Stimulated activated CD8-positive, alpha-beta memory T cell treated with anti-CD3 and anti-CD28 coated beads, Interleukin-12 subunit alpha, Interleukin-12 subunit beta, amount 100 ng/mL, for 4 hours (primary cell): ENCODE results near the gene CD244.
"Not testable (repeated sequence)": the region's sequence is repeated elsewhere in the genome, so short reads cannot be mapped to it uniquely, and the experiment has no call there.

Source experiments
- DNase-seq: peaks from one replicate; pipeline ENCODE4 v3.0.0-alpha.2; 2020; ENCODE audit warnings: low read depth

CD244 gene

DNA sequence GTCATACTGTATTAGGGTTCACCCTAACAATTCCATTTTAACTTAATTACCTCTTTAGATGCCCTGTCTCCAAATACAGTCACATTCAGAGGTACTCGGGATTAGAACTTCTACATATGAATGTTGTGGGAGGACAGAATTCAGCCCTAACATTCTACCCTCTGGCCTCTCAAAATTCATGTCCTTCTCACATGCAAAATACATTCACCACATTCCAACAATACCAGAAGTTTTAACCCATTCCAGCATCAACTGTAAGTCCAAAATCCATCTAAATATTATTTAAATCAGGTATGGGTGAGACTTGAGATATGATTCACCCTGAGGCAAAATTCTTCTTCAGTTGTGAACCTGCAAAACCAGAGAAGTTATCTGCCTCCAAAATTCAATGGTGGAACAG lies 52.2 kb downstream of the CD244 start:
- DNase-seq: no peak

DNA sequence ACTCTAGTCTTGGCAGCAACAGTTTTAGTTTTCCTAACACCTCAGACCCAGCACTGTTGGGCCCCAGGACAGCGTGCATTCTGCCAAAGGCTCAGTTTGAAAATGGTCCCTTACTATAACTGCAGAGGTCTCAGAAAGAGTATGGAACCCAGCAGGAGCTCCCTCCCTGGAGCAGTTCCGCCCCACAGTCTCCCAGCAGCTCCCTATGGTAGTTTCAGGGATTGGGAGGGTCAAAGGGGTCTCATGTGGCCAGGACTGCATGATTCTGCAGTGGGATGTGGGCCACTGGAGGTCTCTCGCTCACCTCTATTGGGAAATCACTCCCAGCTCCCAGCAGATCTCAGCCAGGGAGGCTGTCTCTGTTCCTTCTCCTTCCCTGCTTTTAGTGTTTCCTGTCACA lies 54.4 kb downstream of the CD244 start:
- no peak for DNase-seq

DNA sequence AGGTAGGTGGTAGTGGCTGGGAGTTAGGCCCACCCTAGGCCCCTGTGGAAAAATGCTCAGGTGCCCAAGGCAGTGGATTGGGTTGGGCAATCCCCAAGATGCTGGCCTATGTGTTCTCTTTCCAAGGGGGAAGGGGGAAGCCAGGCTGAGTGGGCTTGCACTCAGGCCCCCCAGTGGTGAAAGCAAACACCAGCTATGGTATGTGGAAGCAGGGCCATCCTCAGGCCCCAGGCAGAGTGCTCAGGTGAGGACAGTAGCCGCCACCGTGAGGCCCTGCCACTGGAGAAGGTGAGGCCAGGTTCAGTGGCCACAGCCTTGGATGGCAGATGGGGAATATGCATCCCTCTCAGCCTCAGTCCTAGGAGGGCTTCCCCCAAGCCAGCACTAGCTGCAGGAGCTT lies 54.9 kb downstream of the CD244 start:
- no peak for DNase-seq

DNA sequence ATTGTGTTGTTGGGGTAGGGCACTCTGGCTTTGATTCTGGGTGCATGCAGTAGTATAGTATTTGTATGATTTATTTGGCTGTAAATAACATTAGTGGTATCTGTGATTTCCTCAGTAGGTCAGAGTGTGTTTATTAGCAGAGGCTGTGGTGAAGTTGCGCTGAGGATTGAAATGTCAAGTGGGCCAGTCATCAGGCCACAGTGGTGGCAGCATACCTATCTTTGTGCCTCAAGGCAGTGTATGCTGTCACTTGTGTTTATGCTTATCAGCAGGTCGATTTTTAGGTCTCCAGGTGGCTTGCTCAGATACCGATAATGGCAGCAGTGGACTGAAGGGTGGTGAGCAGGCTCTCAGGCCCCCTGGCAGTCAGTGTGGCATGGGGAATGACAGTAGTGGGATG lies 55.4 kb downstream of the CD244 start:
- DNase-seq: no peak

DNA sequence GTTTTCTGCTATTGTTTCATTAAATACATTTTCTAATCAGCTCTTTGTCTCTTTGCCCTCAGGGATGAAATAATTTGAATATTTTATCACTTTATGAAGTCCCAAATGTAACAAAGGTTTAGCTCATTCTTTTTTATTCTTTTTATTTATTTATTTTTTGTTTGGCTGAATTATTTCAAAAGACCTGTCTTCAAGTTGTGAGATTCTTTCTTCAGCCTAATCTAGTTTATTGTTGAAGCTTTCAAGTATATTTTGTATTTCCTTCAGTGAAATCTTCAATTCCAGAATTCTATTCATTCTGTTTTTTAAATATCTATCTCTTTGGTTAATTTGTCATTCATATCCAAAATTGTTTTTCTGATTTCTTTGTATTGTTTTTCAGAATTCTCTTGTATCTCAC lies 55.9 kb downstream of the CD244 start:
- DNase-seq: no peak

DNA sequence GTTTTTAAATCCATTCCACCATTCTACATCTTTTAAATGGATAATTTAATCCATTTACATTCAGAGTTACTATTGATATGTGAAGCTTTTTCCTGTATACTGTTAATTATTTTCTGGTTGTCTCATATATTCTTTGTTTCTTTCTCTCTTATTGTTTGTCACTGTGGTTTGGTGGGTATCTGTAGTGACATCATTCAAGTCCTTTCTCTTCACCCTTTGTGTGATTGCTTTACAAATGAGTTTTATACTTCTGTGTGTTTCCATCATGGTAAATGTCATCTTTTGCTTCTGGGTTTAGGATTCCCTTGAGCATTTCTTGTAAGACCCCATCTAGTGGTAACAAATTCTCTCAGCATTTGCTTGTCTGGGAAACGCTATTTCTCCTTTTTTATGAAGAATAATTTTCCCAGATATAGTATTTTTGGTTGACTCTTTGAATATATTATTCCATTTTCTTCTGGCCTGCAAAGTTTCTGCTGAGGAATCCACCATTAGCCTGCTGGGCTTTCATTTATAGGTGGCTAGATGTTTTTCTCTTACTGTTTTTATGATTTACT lies 56.5 kb downstream of the CD244 start:
- no peak for DNase-seq

DNA sequence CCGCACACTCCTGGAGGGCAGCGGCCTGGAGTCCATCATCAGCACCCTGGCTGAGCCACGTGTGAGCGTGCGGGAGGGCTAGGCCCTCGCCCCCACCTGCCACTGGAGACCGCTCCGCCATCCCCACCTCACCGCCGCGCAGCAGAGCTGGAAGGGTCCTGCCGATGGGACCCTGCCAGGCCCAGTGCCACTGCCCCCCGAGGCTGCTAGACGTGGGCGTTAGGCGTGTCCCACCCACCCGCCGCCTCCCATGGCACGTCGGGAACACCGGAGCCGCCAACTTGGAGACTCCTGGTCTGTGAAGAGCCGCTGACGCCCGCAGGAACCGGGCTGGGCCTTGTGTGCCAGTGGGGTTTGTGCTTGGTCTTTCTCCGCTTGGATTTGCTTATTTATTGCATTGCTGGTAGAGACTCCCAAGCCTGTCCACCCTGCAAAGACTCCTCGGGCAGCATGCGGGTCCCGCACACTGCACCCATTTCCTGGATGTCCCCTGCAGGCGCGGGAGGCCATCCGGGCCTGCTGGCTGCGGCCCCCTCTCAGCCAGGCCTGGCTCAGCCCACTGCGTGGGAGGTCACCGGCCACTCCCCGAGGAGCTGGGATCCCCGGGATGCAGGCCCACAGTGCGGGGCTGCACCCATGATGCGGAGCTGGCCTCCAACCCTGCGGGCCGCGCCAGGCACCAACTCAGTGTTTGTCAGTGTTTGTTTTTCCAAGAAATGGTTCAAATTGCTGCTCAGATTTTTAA lies 60.7 kb downstream of the CD244 start:
- no peak for DNase-seq

DNA sequence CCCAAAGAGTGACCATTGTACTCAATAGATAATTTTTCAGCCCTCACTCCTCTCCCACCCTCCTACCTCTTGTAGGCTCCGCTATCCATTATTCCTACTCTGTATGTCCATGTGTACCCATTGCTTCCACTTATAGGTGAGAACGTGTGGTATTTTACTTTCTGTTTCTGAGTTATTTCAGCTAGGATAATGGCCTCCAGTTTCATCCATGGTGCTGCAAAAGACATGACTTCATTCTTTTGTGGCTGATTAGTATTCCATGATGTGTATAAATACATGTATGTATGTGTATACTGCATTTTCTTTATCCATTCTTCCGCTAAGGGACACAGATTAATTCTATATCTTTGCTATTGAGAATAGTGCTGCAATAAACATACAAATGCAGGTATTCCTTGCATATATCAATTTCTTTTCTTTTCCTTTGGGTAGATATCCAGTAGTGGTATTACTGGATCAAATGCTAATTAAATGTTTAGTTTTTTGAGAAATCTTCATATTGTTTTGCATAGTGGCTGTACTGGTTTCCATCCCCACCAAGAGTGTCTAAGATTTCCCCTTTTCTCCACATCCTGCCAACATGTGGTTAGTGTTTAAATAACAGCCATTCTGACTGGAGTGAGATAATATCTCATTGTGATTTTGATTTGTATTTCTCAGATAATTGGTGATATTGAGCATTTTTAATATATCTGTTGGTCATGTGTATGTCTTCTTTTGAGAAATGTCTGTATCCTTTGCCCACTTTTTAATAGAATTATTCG lies 61.9 kb downstream of the CD244 start:
- DNase-seq: no peak

DNA sequence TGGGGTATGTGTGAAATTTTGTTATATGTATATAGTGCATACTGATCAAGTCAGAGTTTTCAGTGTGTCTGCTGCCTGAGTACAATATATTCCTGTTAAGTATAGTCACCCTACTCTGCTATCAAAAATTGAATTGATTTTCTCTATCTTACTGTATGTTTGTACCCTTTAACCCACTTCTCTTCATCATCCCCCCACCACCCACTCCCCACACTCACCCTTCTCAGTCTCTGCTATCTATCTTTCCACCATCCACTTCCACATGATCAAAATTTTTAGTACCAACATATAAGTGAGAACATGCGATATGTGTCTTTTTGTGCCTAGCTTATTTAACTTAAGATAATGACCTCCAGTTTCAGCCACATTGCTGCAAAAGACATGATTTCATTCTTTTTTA lies 62.5 kb downstream of the CD244 start:
- no peak for DNase-seq

DNA sequence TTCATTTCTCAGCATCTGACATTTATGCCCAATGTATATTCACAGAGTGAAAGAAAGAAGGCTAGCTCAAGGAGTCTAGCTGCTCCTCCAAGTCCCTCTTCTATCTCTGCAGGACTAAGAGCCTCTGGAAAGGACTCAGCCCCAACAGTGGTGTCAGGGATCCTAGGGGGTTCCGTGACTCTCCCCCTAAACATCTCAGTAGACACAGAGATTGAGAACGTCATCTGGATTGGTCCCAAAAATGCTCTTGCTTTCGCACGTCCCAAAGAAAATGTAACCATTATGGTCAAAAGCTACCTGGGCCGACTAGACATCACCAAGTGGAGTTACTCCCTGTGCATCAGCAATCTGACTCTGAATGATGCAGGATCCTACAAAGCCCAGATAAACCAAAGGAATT lies 63.0 kb downstream of the CD244 start:
- DNase-seq: no peak

DNA sequence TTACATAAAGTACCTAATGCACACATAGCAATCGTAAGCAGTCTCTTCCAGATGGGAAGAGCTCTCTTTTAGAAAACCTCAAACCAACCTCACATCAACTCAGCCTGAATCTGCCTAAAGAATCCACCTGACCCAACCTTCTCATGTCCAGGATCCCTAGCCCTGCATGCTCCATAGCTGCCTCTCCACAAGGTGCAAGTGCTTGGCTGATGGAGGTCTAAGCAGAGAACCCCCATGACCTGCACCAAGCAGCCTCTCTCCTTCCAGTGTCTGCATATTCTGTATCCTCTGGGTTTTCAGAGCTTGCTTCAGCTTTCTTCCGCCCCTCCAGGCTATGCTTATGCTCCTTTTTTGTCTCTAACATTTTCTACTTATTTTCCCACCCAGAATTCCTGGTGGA lies 64.2 kb downstream of the CD244 start:
- no peak for DNase-seq

DNA sequence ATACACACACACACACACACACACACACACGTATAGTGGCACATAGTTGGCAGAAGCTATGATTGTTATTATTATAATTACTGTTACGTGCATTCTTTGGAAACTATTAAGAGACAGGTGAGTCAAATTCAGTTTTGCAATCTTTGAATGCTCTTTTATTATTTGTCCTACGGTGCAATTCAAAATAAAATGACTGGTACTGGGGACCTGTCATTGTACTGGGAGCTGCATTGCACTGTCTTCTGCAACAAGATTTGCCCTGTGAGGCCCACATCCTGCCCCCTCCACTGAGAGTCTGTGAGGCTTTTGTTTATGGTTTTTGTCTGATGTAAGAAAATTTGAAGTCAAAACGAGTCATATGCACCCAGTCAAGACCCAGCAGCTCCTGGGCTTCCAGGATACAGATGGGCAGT lies 64.8 kb downstream of the CD244 start:
- DNase-seq: no peak

DNA sequence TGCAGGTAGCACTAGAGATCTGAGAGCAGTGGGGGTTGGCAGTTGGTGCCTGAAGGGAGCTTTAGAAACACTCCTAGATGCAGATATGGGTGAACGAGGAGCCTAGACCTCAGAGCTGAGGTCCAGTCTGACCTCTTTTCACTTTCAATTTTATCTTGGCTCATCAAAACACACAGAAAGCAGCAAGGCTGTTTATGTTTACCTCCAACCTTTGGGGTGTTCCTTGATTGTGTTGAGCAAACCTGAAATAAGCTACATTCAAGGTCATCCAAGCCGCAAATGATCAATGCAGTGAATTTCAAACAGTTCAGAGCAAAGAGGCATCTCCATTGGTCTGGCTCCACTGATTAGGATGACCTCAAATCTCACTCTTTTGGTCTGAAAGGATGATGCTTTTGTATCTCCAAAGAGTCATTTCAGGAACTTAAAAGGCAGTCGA lies 65.4 kb downstream of the CD244 start:
- DNase-seq: no peak

DNA sequence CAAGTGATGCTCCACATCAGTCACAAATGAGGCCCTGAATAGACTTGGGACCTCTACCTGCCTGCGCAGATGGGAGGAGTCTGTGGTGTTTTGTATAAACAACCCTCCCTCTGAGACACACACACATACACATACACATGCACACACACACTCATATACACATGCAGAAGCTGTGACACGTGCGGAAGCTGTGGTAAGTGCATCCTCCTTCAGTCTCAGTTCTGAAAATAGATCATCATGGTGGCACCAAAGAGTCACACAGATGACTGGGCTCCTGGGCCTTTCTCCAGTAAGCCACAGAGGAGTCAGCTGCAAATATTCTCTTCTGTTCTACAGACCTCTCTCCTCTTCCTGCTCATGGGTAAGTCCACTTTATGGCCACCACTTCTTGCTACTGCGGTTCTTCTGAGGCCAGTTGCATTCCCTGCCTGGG lies 66.7 kb downstream of the CD244 start, which contains the start of gene LY9:
Gene LY9 (plus strand): TSS at position 224 of the 433 bp plus-strand sequence. CDS start 14 bp downstream, at position 238.
- DNase-seq: peak; percentile 58

DNA sequence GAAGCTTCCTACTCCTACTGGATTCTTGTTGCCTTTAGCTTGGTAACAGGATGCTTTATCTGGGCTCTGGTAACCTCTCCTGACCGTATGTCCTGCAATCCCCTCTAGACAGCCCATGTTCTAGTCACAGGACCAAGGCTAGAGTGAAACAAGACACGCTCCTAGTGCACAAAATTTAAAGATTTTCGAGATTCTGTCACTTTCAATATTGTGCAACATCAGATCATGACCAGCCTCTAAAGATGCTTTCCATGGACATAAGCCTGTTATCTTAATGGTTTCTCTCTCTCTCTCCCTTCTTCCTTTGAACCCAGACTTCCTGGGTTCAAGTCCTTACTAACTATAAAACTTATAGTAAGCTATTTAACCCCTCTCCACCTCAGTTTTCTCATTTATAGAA lies 68.3 kb downstream of the CD244 start:
- no peak for DNase-seq

DNA sequence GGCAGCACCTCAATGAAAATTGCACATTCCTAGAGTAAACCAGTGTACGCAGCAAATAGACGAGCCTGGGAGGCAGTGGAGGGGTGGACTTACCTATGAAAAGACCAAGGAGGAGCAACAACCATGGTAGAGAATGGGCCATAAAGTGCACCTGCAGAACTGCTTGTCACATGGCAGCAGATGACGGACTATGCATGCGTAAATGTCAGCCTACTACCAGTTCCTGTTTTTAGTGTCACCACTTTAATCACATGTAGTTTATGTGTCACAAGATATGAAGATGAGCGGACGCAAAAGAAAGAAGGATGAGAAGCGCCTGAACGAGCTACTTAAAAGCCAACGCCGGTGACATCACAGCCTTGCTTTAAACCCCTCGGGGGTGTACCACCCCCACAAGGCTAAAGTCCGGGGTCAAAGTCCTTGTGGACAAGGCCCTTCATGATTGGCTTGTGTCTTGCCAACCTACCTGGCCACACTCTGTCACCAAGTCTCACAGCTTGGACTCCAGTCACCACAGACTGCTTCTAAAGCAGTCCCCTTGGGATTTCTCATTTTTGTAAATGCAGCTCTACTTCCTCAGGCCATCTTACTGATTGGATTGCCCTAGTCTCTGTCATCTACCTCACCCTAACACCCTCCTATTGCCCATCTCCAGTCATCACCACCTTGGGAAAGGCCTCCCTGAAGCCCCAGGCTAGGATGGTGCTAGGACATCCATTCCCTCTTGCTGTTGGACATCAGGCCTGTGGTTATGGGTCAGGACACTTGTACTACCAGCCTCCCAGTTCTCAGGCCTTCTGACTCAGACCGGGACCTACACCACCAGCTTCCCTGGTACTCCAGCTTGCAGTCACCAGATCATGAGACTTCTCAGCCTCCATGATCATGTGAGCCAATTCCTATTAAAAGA lies 72.7 kb downstream of the CD244 start:
- no peak for DNase-seq

DNA sequence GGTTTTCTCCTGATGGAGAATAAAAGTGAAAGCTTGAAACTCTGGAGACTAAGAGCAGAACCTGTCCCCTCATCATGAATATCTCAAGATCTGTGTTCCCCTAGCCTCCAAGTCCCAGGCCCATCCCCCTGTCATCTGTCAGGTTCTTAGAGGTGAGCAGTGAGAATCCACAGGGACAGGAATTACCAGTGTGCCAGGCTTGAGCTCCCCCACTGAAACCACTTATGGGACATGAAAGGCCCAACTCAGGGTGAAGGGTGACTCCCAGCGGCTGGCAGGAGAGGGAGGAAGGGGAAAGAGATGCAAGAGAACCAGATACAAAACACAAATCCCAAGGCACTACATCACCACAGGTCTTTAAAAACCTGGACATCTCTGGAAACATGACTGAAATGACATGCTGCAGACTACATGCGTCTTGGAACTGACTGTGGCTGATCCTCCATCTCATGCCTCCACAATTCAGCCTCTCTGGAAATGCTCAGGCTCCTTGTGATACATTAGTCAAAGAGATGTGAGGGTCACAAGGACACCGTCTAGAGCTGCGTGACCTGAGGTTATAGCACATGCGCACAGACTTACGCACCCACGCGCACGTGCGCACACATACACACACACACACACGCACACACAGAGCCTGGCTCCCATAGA lies 73.5 kb downstream of the CD244 start:
- no peak for DNase-seq

DNA sequence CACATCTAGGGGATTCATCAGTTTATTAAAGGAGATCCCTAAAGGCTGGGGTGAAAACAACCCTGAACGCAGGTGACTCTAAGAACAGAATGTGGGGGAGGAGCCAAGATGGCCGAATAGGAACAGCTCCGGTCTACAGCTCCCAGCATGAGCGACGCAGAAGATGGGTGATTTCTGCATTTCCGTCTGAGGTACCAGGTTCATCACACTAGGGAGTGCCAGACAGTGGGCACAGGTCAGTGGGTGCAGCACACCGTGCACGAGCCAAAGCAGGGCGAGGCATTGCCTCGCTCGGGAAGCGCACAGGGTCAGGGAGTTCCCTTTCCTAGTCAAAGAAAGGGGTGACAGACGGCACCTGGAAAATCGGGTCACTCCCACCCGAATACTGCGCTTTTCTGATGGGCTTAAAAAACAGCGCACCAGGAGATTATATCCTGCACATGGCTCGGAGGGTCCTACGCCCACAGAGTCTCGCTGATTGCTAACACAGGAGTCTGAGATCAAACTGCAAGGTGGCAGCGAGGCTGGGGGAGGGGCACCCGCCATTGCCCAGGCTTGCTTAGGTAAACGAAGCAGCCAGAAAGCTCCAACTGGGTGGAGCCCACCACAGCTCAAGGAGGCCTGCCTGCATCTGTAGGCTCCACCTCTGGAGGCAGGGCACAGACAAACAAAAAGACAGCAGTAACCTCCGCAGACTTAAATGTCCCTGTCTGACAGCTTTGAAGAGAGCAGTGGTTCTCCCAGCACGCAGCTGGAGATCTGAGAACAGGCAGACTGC lies 79.5 kb downstream of the CD244 start:
- DNase-seq: not testable (repeated sequence)

DNA sequence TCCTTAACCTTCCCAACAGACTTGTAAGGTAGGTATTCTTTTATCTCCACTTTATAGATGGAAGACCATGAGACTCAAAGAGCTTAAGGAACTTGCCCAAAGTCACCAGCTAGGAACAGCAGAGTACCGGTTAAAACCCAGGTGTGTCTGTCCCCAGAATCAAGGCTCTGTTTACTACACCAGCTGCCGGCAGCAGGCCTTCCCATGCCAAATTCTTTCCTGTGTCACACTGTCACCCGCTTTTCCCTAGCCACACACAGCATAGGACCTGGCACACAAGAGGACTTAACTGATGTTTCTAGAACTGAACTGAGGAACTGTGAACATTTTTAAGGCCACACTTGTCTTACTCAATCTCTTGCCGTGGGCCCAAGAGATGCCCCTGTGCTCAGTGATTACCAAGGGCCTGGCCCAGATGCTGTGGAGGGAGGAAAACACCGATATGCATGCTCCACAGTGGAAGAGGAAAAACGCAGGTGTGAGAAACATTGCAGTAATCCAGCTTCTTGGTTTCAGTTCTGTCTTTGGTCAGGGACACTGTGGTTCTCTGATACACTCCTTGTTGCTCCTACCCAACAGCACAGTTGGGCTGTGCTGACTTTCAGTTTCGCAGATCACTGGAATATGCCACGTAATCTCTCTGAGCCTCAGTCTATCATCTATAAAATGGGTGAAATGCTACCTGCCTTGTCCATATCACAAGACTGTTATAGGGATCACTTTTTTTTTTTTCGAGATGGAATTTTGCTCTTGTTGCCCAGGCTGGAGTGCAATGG lies 80.6 kb downstream of the CD244 start:
- DNase-seq: no peak

DNA sequence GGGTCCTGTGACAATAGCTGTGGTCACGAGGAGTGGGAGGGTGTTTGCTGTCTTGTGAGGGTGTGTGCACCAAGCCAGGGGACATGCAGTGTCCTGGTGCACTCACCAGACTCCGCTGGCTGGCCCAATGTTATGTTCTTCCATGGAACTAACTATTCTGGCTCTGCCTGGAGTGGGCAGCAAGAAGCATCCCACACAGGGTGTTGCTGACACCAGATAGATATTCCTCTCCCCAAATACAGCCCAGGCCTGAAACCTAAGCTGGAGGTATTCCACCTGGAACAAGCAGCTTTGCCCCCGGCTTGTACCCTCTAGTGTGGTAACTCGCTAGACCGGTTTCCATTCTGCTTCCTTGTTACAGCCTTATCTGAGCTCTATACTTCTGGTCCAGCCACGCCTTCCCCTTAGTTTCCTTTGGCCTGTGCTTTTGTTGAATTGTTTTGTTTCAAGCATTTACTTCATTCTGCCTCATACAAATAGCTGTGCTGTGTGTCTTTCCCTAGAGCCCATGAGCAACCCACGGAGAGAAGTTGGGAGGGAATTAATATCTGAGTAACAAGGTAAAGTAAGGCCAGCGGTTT lies 81.4 kb downstream of the CD244 start:
- no peak for DNase-seq
